Fibroblast of pulmonary artery (primary cell): Measurements from ENCODE around the gene ATXN7L3.
A peak's percentile ranks its signal among the peaks of the same experiment; 100 is the strongest.

Source experiments
- DNase-seq: peaks from one replicate; pipeline ENCODE4 v3.0.0-alpha.2; 2010; ENCODE audit warnings: low read depth
- H3K4me3 ChIP-seq: replicated peaks from 2 replicates; pipeline ENCODE4 v1.5.1; 2011; ENCODE audit warnings: low read depth, mild to moderate bottlenecking, control low read depth, low read length, moderate library complexity
- TF ChIP-seq, protein P1 (sequence below): IDR thresholded peaks from 2 replicates; pipeline ENCODE4 v1.5.1; 2011; ENCODE audit warnings: mild to moderate bottlenecking, control low read depth, low read length, inconsistent platforms; ENCODE audit errors: missing control alignments

The ATXN7L3 gene

DNA sequence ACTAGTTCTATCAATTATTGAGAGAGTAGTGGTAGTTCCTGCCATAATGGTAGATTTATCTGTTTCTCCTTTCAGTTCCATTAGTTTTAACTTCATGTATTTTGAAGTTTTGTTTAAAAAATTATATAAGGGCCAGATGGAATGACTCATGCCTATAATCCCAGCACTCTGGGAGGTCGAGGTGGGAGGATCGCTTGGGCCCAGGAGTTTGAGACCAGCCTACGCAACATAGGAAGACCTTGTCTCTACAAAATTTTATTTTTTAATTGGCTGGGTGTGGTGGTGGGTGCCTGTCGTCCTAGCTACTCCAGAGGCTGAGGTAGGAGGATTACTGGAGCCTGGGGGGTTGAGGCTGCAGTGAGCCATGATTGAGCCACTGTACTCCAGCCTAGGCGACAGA, 33.9 kb upstream of the ATXN7L3 start:
- TF ChIP-seq, protein P1, sequence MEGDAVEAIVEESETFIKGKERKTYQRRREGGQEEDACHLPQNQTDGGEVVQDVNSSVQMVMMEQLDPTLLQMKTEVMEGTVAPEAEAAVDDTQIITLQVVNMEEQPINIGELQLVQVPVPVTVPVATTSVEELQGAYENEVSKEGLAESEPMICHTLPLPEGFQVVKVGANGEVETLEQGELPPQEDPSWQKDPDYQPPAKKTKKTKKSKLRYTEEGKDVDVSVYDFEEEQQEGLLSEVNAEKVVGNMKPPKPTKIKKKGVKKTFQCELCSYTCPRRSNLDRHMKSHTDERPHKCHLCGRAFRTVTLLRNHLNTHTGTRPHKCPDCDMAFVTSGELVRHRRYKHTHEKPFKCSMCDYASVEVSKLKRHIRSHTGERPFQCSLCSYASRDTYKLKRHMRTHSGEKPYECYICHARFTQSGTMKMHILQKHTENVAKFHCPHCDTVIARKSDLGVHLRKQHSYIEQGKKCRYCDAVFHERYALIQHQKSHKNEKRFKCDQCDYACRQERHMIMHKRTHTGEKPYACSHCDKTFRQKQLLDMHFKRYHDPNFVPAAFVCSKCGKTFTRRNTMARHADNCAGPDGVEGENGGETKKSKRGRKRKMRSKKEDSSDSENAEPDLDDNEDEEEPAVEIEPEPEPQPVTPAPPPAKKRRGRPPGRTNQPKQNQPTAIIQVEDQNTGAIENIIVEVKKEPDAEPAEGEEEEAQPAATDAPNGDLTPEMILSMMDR: no peak
- no peak for DNase-seq
- no peak overlapping the region for H3K4me3 ChIP-seq

GRCh38 chr17:44232061-44232460, 32.4 kb upstream of the ATXN7L3 start:
- DNase-seq: no peak
- TF ChIP-seq, protein P1: no peak
- H3K4me3 ChIP-seq: no peak overlapping the region

- H3K4me3 ChIP-seq: no peak overlapping the region
- TF ChIP-seq, protein P1: no peak
- DNase-seq: no peak
Observed at GRCh38 chr17:44230140-44230539, 30.5 kb upstream of the ATXN7L3 start.

GRCh38 chr17:44229090-44229489, 29.4 kb upstream of the ATXN7L3 start:
- TF ChIP-seq, protein P1: no peak
- H3K4me3 ChIP-seq: no peak overlapping the region
- no peak for DNase-seq

GRCh38 chr17:44223541-44224071, 23.9 kb upstream of the ATXN7L3 start:
- TF ChIP-seq, protein P1: no peak
- peak; percentile 58 for DNase-seq

DNA sequence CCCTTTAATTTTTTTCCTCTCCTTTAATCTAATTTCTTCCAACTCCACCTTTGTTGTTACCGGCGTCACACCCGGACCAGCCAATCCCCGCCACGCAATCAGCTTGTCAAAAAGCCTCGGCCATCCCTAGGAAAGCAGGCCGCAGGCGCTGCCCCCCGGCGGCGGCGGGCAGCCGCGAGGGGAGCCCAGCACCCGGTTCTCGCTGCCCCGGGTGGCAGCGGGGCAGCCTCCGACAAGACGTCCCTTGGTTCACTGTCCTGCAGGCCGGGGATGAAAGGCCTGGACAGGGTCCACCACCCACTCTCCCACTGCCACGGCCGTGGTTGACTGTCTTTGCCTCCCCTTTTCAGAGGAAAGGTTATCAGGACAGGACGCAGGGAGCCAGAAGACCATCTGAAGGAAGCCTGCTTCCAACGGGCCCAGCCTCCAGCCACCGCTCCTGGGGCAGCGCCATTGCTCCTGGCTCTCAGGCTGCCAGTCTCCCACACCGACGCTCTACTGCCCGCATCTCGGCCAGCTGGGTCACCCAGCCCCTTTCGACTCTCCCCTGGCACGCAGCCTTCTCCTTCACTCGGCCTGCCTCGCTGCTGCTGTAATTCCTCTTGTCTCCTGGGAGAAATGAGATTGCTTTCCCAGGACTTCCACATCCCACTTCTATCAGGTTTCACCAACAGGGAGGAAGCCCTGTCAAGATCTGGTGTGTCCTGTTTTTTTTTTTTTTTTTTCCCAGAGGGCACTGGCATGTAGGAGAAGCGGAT, 22.6 kb upstream of the ATXN7L3 start:
- peak; percentile 79 for DNase-seq
- TF ChIP-seq, protein P1: no peak
- peak overlapping the region; percentile 83 for H3K4me3 ChIP-seq

More at GRCh38 chr17:44223541-44224071, 23.9 kb upstream of the ATXN7L3 start:
- H3K4me3 ChIP-seq: no peak overlapping the region

- no peak for DNase-seq
- TF ChIP-seq, protein P1: no peak
- H3K4me3 ChIP-seq: peak overlapping the region; percentile 83
Observed at GRCh38 chr17:44221862-44222111, 22.1 kb upstream of the ATXN7L3 start.
